H1 (cell line): ENCODE measurements around the gene ABCC6. TPM values are rescaled to one million over a fixed set of nuclear protein-coding genes. Genes with fewer than 3 reads are reported as not detected.

Experiments
- CTCF ChIA-PET: fragments of 300-600 bp; sonication (Branson Sonifier 250); formaldehyde crosslinking; loops from one replicate; lab custom pipeline; 2021; ENCODE audit not compliant: partially characterized antibody; lab: Charles Lee
- POLR2A ChIA-PET: fragments of 300-600 bp; sonication (Branson Sonifier 250); formaldehyde crosslinking; loops from one replicate; lab custom pipeline; 2021; ENCODE audit warnings: inconsistent platforms; ENCODE audit not compliant: partially characterized antibody; lab: Charles Lee
- DNase-seq, 2 experiments: peaks; one replicate each; pipeline versions ENCODE4 v3.0.0 to v3.0.0-alpha.2; 2010 to 2022; ENCODE audit warnings: low spot score in 2 of 2, low read depth in 1 of 2, mixed read lengths in 1 of 2
- FAIRE-seq: peaks from 2 replicates; lab custom pipeline; 2011; peaks lifted over from hg19 to GRCh38; lab: Jason Lieb, UNC
- H2AFZ ChIP-seq: 2 replicates; pipeline ENCODE4 v1.8.1; 2012; ENCODE audit warnings: low read length, inconsistent platforms
- H2AK5ac ChIP-seq: 2 replicates; pipeline ENCODE4 v1.6.1; 2013; ENCODE audit warnings: low read depth, low read length
- H2BK120ac ChIP-seq: replicated peaks from 2 replicates; pipeline ENCODE3; 2013; ENCODE audit warnings: low read depth, low read length, inconsistent platforms
- H2BK12ac ChIP-seq: 2 replicates; pipeline ENCODE4 v1.6.1; 2013; ENCODE audit warnings: low read depth, low read length
- H2BK15ac ChIP-seq: 2 replicates; pipeline ENCODE4 v1.6.1; 2013; ENCODE audit warnings: low read length
- H2BK20ac ChIP-seq: 2 replicates; pipeline ENCODE4 v1.6.1; 2013; ENCODE audit warnings: low read length
- H2BK5ac ChIP-seq: 2 replicates; pipeline ENCODE4 v1.6.1; 2013; ENCODE audit warnings: low read depth, low read length
- H3K14ac ChIP-seq: 2 replicates; pipeline ENCODE4 v1.6.1; 2013; ENCODE audit warnings: inconsistent platforms; ENCODE audit not compliant: insufficient read length
- H3K18ac ChIP-seq: 2 replicates; pipeline ENCODE4 v1.6.1; 2013; ENCODE audit warnings: low read length; ENCODE audit errors: extremely low read depth
- H3K23ac ChIP-seq: 2 replicates; pipeline ENCODE4 v1.6.1; 2013; ENCODE audit warnings: inconsistent platforms; ENCODE audit not compliant: insufficient read length
- H3K23me2 ChIP-seq: 2 replicates; pipeline ENCODE4 v1.6.1; 2013; ENCODE audit warnings: low read depth, low read length
- H3K27ac ChIP-seq: 2 replicates; pipeline ENCODE4 v1.6.1; 2011; ENCODE audit warnings: low read depth, low read length, inconsistent platforms
- H3K27me3 ChIP-seq, 4 experiments: replicated peaks in 1 of 4; 1 replicate in 1 of 4; 2 replicates in 3 of 4; pipeline versions ENCODE4 v1.6.1 to v1.8.1; 2011 to 2013; ENCODE audit warnings: low read length in 3 of 4, mild to moderate bottlenecking in 3 of 4, inconsistent platforms in 2 of 4, mixed read lengths in 2 of 4, moderate library complexity in 1 of 4; ENCODE audit not compliant: control insufficient read depth in 3 of 4, insufficient read depth in 3 of 4; ENCODE audit errors: extremely low read depth in 1 of 4
- H3K36me3 ChIP-seq, 4 experiments: 2 replicates each; pipeline versions ENCODE4 v1.6.1 to v1.8.1; 2011 to 2013; ENCODE audit warnings: mild to moderate bottlenecking in 4 of 4, low read length in 3 of 4, moderate library complexity in 2 of 4, control low read depth in 1 of 4, inconsistent platforms in 1 of 4; ENCODE audit not compliant: insufficient read depth in 4 of 4, control insufficient read depth in 2 of 4
- H3K4ac ChIP-seq: replicated peaks from 2 replicates; pipeline ENCODE3; 2013; ENCODE audit warnings: low read length, low read depth, mixed read lengths, inconsistent platforms; ENCODE audit not compliant: insufficient read length
- H3K4me1 ChIP-seq, 4 experiments: replicated peaks in 1 of 4; 1 replicate in 1 of 4; 2 replicates in 3 of 4; pipeline versions ENCODE4 v1.6.1 to v1.8.1; 2011 to 2013; ENCODE audit warnings: low read length in 3 of 4, inconsistent platforms in 2 of 4, mixed read lengths in 1 of 4; ENCODE audit not compliant: insufficient read depth in 4 of 4, control insufficient read depth in 3 of 4
- H3K4me2 ChIP-seq, 2 experiments: 2 replicates each; pipeline versions ENCODE4 v1.6.1 to v1.8.1; 2011 to 2013; ENCODE audit warnings: low read depth in 2 of 2, low read length in 2 of 2, control low read depth in 1 of 2, inconsistent platforms in 1 of 2, mild to moderate bottlenecking in 1 of 2; ENCODE audit not compliant: insufficient read depth in 1 of 2
- H3K4me3 ChIP-seq, 4 experiments: fragments of 200-600, 300-600 bp in 1 of 4; sonication (generic), shearing (Covaris generic), sonication (Bioruptor Twin) in 1 of 4; 2 replicates each; pipeline versions ENCODE4 v1.5.1 to v1.8.1; 2011 to 2016; ENCODE audit warnings: low read length in 4 of 4, low read depth in 3 of 4, control low read depth in 2 of 4, inconsistent platforms in 2 of 4, mild to moderate bottlenecking in 2 of 4, mixed read lengths in 1 of 4, moderate library complexity in 1 of 4; ENCODE audit not compliant: insufficient read depth in 2 of 4; ENCODE audit errors: extremely low read depth in 1 of 4
- H3K56ac ChIP-seq: replicated peaks from 2 replicates; pipeline ENCODE3; 2013; ENCODE audit warnings: low read depth, mild to moderate bottlenecking, mixed read lengths, low read length, inconsistent platforms; ENCODE audit not compliant: insufficient read length
- H3K79me1 ChIP-seq: 2 replicates; pipeline ENCODE4 v1.6.1; 2013; ENCODE audit warnings: low read depth, low read length, control low read depth
- H3K79me2 ChIP-seq, 2 experiments: 2 replicates each; pipeline versions ENCODE4 v1.6.1 to v1.8.1; 2012 to 2013; ENCODE audit warnings: low read length in 2 of 2, mild to moderate bottlenecking in 2 of 2, inconsistent platforms in 1 of 2; ENCODE audit not compliant: insufficient read depth in 2 of 2, control insufficient read depth in 1 of 2
- H3K9ac ChIP-seq, 4 experiments: replicated peaks in 1 of 4; 1 replicate in 1 of 4; 2 replicates in 3 of 4; pipeline versions ENCODE4 v1.6.1 to v1.8.1; 2011 to 2013; ENCODE audit warnings: low read depth in 3 of 4, low read length in 3 of 4, control low read depth in 2 of 4, mild to moderate bottlenecking in 2 of 4, moderate library complexity in 2 of 4, inconsistent platforms in 1 of 4; ENCODE audit errors: extremely low read depth in 1 of 4
- H3K9me3 ChIP-seq, 2 experiments: 2 replicates each; pipeline versions ENCODE4 v1.6.1 to v1.8.1; 2012 to 2013; ENCODE audit warnings: mild to moderate bottlenecking in 2 of 2, moderate library complexity in 2 of 2, control low read depth in 1 of 2, inconsistent platforms in 1 of 2, low read depth in 1 of 2, low read length in 1 of 2, mixed read lengths in 1 of 2; ENCODE audit not compliant: insufficient read depth in 2 of 2
- H4K20me1 ChIP-seq, 2 experiments: replicated peaks in 1 of 2; 2 replicates each; pipeline versions ENCODE3 to v1.8.1; 2011 to 2013; ENCODE audit warnings: inconsistent platforms in 2 of 2, low read length in 2 of 2, mild to moderate bottlenecking in 1 of 2; ENCODE audit not compliant: insufficient read depth in 2 of 2, control insufficient read depth in 1 of 2
- H4K5ac ChIP-seq: 2 replicates; pipeline ENCODE4 v1.6.1; 2013; ENCODE audit warnings: low read length, low read depth, mixed read lengths, inconsistent platforms; ENCODE audit not compliant: insufficient read length
- H4K8ac ChIP-seq: 2 replicates; pipeline ENCODE4 v1.8.0; 2013; ENCODE audit warnings: mild to moderate bottlenecking, moderate library complexity, low read length, inconsistent platforms; ENCODE audit not compliant: insufficient read depth; ENCODE audit errors: extremely low read depth
- H4K91ac ChIP-seq: replicated peaks from 2 replicates; pipeline ENCODE3; 2013; ENCODE audit warnings: low read length, mixed read lengths, inconsistent platforms; ENCODE audit not compliant: insufficient read length
- CBX5 ChIP-seq: fragments of 300-800, 300-1000 bp; sonication (generic); IDR thresholded peaks from 2 replicates; pipeline ENCODE4 v1.7.1; 2016; ENCODE audit warnings: antibody characterized with exemption, low read length, low read depth
- EP300 ChIP-seq, 2 experiments: IDR thresholded peaks; 1 replicate in 1 of 2; 2 replicates in 1 of 2; pipeline ENCODE4 v1.6.1; 2011 to 2012; ENCODE audit warnings: low read depth in 2 of 2, low read length in 2 of 2, mild to moderate bottlenecking in 2 of 2, borderline replicate concordance in 1 of 2, inconsistent platforms in 1 of 2, moderate library complexity in 1 of 2
- GTF2F1 ChIP-seq: IDR thresholded peaks from 2 replicates; pipeline ENCODE4 v1.6.1; 2012; ENCODE audit warnings: low read depth, low read length, improper control_type of control experiment, borderline replicate concordance
- POLR2AphosphoS5 ChIP-seq: IDR thresholded peaks from 2 replicates; pipeline ENCODE4 v1.6.1; 2011; ENCODE audit warnings: low read depth, low read length
- RNF2 ChIP-seq: fragments of 200-900, 300-1000 bp; sonication (generic); IDR thresholded peaks from 2 replicates; pipeline ENCODE4 v1.7.1; 2016; ENCODE audit warnings: borderline replicate concordance, low read depth, mild to moderate bottlenecking, antibody characterized with exemption, low read length; ENCODE audit not compliant: poor library complexity, severe bottlenecking; ENCODE audit errors: missing control alignments
- TAF7 ChIP-seq: optimal IDR thresholded peaks from 2 replicates; pipeline ENCODE3; 2011; ENCODE audit warnings: low read depth, mild to moderate bottlenecking, inconsistent platforms, low read length, moderate library complexity, borderline replicate concordance
- TEAD4 ChIP-seq: IDR thresholded peaks from 2 replicates; pipeline ENCODE4 v1.6.1; 2012; ENCODE audit warnings: low read depth, low read length, inconsistent platforms, mixed read lengths
- WGBS, 2 experiments: shearing (Covaris generic) in 1 of 2; methylation state at CpG; one replicate each; pipeline versions ENCODE4 v1.1.6 to v1.1.7; 2013 to 2015; ENCODE audit warnings: low lambda C conversion rate in 2 of 2, mixed read lengths in 2 of 2, inconsistent platforms in 1 of 2, low coverage in 1 of 2, missing lambda C conversion rate in 1 of 2; ENCODE audit not compliant: insufficient replicate concordance in 2 of 2, insufficient coverage in 1 of 2, insufficient read length in 1 of 2; ENCODE audit errors: extremely low coverage in 1 of 2, missing lambda C conversion rate in 1 of 2; 5-methylcytosine and 5-hydroxymethylcytosine counted together
- polyA plus RNA-seq, 7 experiments: library from polyadenylated mRNA; depleted of rRNA in 3 of 7; stranded (reverse) in 5 of 7; unstranded in 2 of 7; fragments of >200 nt in 5 of 7; fragments of 200-250 nt in 2 of 7; gene quantifications; 1 replicate in 5 of 7; 2 replicates in 1 of 7; 4 replicates in 1 of 7; pipeline versions ENCODE4 v1.2.1 to v1.2.3, GENCODE V29; 2011 to 2013; ENCODE audit warnings: missing spikeins in 2 of 7, mixed read lengths in 2 of 7
- total RNA-seq: library from RNA; stranded (reverse); fragmentation: NEBNext Ultra II Directional; extraction: Animal tissue kit (Norgen Biotek cat#: 25700); gene quantifications from 2 replicates; pipeline ENCODE4 v1.2.1, GENCODE V29; 2021
- TF ChIP-seq, protein P1 (sequence below): IDR thresholded peaks from 2 replicates; pipeline ENCODE4 v1.6.1; 2011; ENCODE audit warnings: low read depth, mild to moderate bottlenecking, low read length; ENCODE audit not compliant: insufficient read depth

The ABCC6 gene
- total and polyA plus RNA-seq, 2 of the 8 experiments (the other 6 are each of a cell fraction or from before 2014, with no cell fraction given): 1.6 to 1.8 TPM

DNA sequence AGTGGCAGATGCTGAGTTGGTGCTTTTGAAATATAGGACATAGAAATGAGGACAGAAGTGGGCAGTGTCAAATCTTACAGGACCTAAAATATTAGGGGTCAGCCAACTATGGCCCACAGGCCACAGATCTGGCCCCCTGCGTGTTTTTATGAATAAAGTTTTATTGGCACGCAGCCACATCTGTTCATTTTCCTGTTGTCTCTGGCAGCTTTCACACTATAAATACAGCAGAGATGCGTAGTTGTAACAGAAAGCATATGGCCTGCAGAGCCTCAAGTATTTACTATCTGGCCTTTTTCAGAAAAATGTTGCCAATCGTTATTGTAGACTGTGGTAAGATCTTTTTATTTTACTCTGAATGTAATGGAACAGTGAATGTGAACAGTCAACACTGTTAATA lies 82.8 kb downstream of the ABCC6 start:
- no peak for FAIRE-seq
- 93% methylated on average over 4 of the region's 4 CpGs; no CpG with 5 or more reads in 1 of the 2 experiments for WGBS, 2 experiments
- TF ChIP-seq TAF7 (no peak), POLR2AphosphoS5 (no peak), TEAD4 (no peak), CBX5 (no peak), EP300 (IDR thresholded peaks at IDR 0.05; ENCODE audit: borderline replicate concordance in 1 of 2, low read depth in 2 of 2, low read length in 2 of 2) (no peak), GTF2F1 (no peak), RNF2 (no peak)
- TF ChIP-seq, protein P1, sequence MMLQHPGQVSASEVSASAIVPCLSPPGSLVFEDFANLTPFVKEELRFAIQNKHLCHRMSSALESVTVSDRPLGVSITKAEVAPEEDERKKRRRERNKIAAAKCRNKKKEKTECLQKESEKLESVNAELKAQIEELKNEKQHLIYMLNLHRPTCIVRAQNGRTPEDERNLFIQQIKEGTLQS: no peak

More for the DNA sequence above, 82.8 kb downstream of the ABCC6 start:
- ChIA-PET POLR2A (no interaction called here), CTCF (no interaction called here)
- Histone ChIP-seq H3K23ac (no peak overlapping the region), H2BK120ac (no peak overlapping the region), H4K5ac (no peak overlapping the region), H3K4me3 (no peak overlapping the region), H4K91ac (no peak overlapping the region), H3K18ac (no peak overlapping the region), H3K27ac (no peak overlapping the region), H3K9ac (no peak overlapping the region), H3K79me2 (no peaks in the 10 kb centered on the region), H3K27me3 (no peaks in the 10 kb centered on the region), H3K4me1 (no peaks in the 10 kb centered on the region; a peak in 1 of 7 replicates), H3K9me3 (no peaks in the 10 kb centered on the region), H2BK12ac (no peak overlapping the region), H2AK5ac (no peak overlapping the region), H4K20me1 (peaks cover 0 to 7% of the 10 kb centered on the region in 2 experiments), H3K4me2 (no peak overlapping the region), H2BK5ac (no peak overlapping the region), H3K79me1 (no peaks in the 10 kb centered on the region; the same call in 1 of the 2 replicates), H2AFZ (no peak overlapping the region), H3K14ac (no peak overlapping the region), H3K4ac (no peak overlapping the region), H2BK15ac (no peak overlapping the region), H3K23me2 (no peaks in the 10 kb centered on the region), H2BK20ac (no peak overlapping the region), H3K56ac (no peak overlapping the region), H4K8ac (no peak overlapping the region), H3K36me3 (peaks cover 15 to 67% (median 42%) of the 10 kb centered on the region in 4 experiments)
- no peak for DNase-seq
